Parathyroid adenoma (tissue), 2 donors: ENCODE data around the gene RMDN3.

Experiments
- H2AFZ ChIP-seq: fragments of 300-600 bp; sonication (generic); one replicate; pipeline ENCODE4 v1.7.0; 2017; ENCODE audit warnings: antibody characterized with exemption, mild to moderate bottlenecking
- H3K27ac ChIP-seq: fragments of 300-600 bp; sonication (generic); one replicate; pipeline ENCODE4 v1.7.0; 2017
- H3K27me3 ChIP-seq: fragments of 300-600 bp; sonication (generic); one replicate; pipeline ENCODE4 v1.7.0; 2017; ENCODE audit warnings: low read length; ENCODE audit not compliant: control insufficient read depth, insufficient read depth
- H3K36me3 ChIP-seq: fragments of 300-600 bp; sonication (generic); one replicate; pipeline ENCODE4 v1.7.0; 2017; ENCODE audit warnings: low read length; ENCODE audit not compliant: control insufficient read depth, insufficient read depth
- H3K4me1 ChIP-seq: fragments of 300-600 bp; sonication (generic); one replicate; pipeline ENCODE4 v1.7.0; 2017; ENCODE audit warnings: control low read depth
- H3K4me2 ChIP-seq: fragments of 300-600 bp; sonication (generic); one replicate; pipeline ENCODE4 v1.7.0; 2017; ENCODE audit warnings: low read length
- H3K4me3 ChIP-seq: fragments of 300-600 bp; sonication (generic); one replicate; pipeline ENCODE4 v1.7.0; 2017; ENCODE audit warnings: low read depth, low read length
- H3K79me2 ChIP-seq: fragments of 300-600 bp; sonication (generic); one replicate; pipeline ENCODE4 v1.7.0; 2017; ENCODE audit warnings: control low read depth
- H3K9ac ChIP-seq: fragments of 300-600 bp; sonication (generic); one replicate; pipeline ENCODE4 v1.7.0; 2017; ENCODE audit warnings: mild to moderate bottlenecking
- H3K9me3 ChIP-seq: fragments of 300-600 bp; sonication (generic); one replicate; pipeline ENCODE4 v1.7.0; 2017; ENCODE audit warnings: low read length; ENCODE audit not compliant: control insufficient read depth
- TF ChIP-seq, protein P1 (sequence below): fragments of 300-600 bp; sonication (generic); IDR thresholded peaks from one replicate; pipeline ENCODE4 v1.7.0; 2017; ENCODE audit warnings: antibody characterized with exemption, mild to moderate bottlenecking
- donor health status: primary hyperparathyroidism.

Gene RMDN3, protein sequence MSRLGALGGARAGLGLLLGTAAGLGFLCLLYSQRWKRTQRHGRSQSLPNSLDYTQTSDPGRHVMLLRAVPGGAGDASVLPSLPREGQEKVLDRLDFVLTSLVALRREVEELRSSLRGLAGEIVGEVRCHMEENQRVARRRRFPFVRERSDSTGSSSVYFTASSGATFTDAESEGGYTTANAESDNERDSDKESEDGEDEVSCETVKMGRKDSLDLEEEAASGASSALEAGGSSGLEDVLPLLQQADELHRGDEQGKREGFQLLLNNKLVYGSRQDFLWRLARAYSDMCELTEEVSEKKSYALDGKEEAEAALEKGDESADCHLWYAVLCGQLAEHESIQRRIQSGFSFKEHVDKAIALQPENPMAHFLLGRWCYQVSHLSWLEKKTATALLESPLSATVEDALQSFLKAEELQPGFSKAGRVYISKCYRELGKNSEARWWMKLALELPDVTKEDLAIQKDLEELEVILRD

DNA sequence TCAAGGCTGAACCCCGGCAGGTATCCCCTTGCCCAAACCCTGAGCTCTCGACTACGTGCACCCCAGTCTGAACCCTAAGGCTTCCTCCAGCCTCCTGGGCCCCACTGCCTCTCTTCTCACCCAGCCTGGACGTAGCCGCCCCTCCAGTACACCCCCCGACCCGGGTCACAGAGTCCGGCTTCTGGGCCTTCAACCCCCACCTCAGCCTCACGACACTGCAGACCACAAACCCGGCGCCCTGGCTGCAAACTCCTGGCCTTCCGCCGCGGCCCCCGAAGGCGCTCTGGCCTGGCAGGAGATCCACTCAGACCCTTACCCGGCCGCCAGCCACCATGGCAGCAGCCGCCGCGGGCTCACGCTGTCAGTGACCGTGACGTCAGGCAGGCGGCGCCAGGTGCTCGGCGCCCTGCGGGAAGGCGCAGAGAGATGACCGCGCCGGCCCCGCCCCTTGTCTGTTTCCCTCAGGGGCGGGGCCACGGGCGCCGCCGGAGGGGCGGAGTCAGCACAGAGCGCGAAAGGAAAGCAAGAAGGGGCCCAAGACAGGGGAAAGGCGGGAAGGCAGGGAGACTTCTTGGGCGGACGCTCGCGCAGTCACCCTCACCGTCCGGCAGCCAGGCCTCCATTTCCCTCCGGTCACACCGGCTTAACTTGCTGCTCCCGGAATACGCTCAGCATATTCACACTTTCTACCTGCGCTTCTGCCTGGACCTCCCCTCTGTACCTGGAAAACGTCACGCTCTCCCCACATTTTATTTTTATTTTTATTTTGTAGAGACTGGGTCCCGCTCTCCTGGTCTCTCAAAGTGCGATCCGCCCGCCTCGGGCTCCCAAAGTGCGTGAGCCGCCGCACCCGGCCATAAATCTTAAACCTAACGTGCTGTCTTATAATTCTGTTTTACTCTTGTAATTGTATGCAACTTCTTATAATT is at the start of gene RMDN3:
Gene RMDN3, minus strand, starts transcription at position 372 of the 929 bp plus-strand sequence. CDS start 471 bp downstream, outside the sequence.
- Histone ChIP-seq H3K9me3 (no peaks in the 10 kb centered on the region), H3K4me1 (peaks cover 3% of the 10 kb centered on the region), H3K4me3 (peak within 1 kb of the TSS; percentile 86), H3K9ac (no peak within 1 kb of the TSS), H3K36me3 (no peaks in the 10 kb centered on the region), H3K27me3 (no peaks in the 10 kb centered on the region), H3K79me2 (no peaks in the 10 kb centered on the region), H2AFZ (peak within 1 kb of the TSS; percentile 70), H3K27ac (peak within 1 kb of the TSS; percentile 40), H3K4me2 (peak within 1 kb of the TSS; percentile 91)
- TF ChIP-seq, protein P1, sequence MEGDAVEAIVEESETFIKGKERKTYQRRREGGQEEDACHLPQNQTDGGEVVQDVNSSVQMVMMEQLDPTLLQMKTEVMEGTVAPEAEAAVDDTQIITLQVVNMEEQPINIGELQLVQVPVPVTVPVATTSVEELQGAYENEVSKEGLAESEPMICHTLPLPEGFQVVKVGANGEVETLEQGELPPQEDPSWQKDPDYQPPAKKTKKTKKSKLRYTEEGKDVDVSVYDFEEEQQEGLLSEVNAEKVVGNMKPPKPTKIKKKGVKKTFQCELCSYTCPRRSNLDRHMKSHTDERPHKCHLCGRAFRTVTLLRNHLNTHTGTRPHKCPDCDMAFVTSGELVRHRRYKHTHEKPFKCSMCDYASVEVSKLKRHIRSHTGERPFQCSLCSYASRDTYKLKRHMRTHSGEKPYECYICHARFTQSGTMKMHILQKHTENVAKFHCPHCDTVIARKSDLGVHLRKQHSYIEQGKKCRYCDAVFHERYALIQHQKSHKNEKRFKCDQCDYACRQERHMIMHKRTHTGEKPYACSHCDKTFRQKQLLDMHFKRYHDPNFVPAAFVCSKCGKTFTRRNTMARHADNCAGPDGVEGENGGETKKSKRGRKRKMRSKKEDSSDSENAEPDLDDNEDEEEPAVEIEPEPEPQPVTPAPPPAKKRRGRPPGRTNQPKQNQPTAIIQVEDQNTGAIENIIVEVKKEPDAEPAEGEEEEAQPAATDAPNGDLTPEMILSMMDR, result peak; percentile 28

DNA sequence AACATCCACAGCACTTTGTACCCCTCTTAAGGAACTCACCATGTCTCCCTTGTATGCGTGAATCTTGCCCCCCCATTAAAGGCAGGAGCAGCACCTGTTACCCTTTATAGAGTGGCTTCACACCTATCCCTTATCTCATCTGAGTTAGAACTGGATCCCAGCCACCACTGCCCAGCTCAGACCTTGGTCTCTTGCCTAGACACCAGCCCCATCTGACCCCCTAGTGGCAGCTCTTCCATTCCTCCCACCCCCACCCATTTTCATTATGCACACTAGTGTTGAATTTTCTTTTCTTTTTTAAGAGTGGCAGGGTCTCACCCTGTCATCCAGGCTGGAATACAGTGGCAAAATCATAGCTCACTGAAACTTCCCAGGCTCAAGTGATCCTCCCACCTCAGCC is 48.6 kb upstream of the RMDN3 start:
- Histone ChIP-seq H3K4me3 (no peak overlapping the region), H3K36me3 (no peaks in the 10 kb centered on the region), H3K27ac (peak overlapping the region; percentile 83), H3K4me2 (no peak overlapping the region), H3K9ac (no peak overlapping the region), H3K79me2 (peaks cover 17% of the 10 kb centered on the region), H3K4me1 (peaks cover 12% of the 10 kb centered on the region), H3K9me3 (no peaks in the 10 kb centered on the region), H2AFZ (no peak overlapping the region), H3K27me3 (no peaks in the 10 kb centered on the region)
- TF ChIP-seq, protein P1, result no peak

DNA sequence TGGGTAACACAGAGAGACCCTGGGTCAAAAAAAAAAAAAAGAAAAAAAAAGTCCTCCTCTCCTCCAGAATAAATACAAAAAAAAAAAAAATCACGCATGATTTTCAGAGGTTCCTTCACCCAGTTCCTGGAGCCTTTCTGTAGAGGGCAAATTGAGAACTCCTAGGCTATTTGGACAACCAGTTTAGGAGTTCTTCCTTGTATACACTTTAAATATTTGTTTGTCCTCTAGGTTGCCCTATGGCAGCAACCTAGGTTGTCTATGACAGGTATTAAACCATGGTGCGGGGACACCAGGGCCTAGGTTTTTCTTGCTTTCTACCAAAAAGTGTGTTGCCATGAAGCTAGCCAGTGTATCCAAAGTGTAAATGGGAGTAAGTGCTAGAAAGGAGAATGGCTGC is 48.0 kb upstream of the RMDN3 start:
- Histone ChIP-seq H3K36me3 (no peaks in the 10 kb centered on the region), H3K79me2 (peaks cover 21% of the 10 kb centered on the region), H3K9ac (no peak overlapping the region), H3K4me2 (no peak overlapping the region), H3K4me3 (no peak overlapping the region), H2AFZ (no peak overlapping the region), H3K9me3 (no peaks in the 10 kb centered on the region), H3K27me3 (no peaks in the 10 kb centered on the region), H3K27ac (peak overlapping the region; percentile 83), H3K4me1 (peaks cover 12% of the 10 kb centered on the region)
- TF ChIP-seq, protein P1, result no peak

DNA sequence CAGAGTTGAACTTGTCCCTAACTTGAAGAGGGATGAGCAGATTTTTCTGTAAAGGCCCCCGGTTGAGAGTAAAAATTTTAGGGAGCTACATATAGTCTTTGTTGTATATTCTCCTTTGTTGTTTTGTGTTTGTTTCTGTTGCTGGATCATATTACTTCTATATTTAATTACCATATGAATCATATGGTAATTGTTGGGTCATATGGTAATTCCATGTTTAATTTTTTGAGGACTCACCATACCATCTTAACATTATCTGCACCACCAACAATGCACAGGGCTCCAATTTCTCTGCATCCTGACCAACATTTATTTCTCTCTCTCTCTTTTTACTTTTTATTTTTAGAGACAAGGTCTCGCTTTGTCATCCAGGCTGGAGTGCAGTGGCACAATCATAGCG is 44.5 kb upstream of the RMDN3 start:
- no peak overlapping the region for H2AFZ ChIP-seq
- H3K4me1 ChIP-seq, result peaks cover 10% of the 10 kb centered on the region
- no peak overlapping the region for H3K4me2 ChIP-seq
- TF ChIP-seq, protein P1, result no peak
- H3K4me3 ChIP-seq, result no peak overlapping the region
- H3K36me3 ChIP-seq, result no peaks in the 10 kb centered on the region
- peaks cover 28% of the 10 kb centered on the region for H3K79me2 ChIP-seq
- H3K9me3 ChIP-seq, result no peaks in the 10 kb centered on the region
- H3K27ac ChIP-seq, result no peak overlapping the region
- H3K27me3 ChIP-seq, result no peaks in the 10 kb centered on the region
- no peak overlapping the region for H3K9ac ChIP-seq
